Activated CD4-positive, alpha-beta T cell treated with anti-CD3 and anti-CD28 coated beads for 36 hours (primary cell): Measurements from ENCODE around the gene KCNJ12. TPM values are rescaled to one million over a fixed set of nuclear protein-coding genes. Genes with fewer than 3 reads are reported as not detected.
A peak's percentile ranks its signal among the peaks of the same experiment; 100 is the strongest.
"Not testable (repeated sequence)": the region's sequence is repeated elsewhere in the genome, so short reads cannot be mapped to it uniquely, and the experiment has no call there.

ENCODE experiments used
- ATAC-seq: fragments of 200-7000 bp; cut with Tn5 transposase; one replicate; pipeline ENCODE4 v1.10.0; 2021; ENCODE audit warnings: mild to moderate bottlenecking, moderate library complexity
- CTCF ChIA-PET: fragments of 350-600 bp; sonication (Branson Sonifier 250); formaldehyde crosslinking; loops from one replicate; lab custom pipeline; 2021; ENCODE audit warnings: antibody characterized with exemption; lab: Charles Lee
- POLR2A ChIA-PET: fragments of 350-600 bp; sonication (Branson Sonifier 250); formaldehyde crosslinking; loops from one replicate; lab custom pipeline; 2021; ENCODE audit warnings: antibody characterized with exemption, inconsistent platforms; lab: Charles Lee
- DNase-seq: peaks from one replicate; pipeline ENCODE4 v3.0.0-alpha.2; 2020
- H3K27ac Mint-ChIP-seq: one replicate; pipeline ENCODE4 v1.8.0; 2021; ENCODE audit warnings: mixed read lengths
- H3K27me3 Mint-ChIP-seq: one replicate; pipeline ENCODE4 v1.8.0; 2021; ENCODE audit warnings: mixed read lengths
- H3K36me3 Mint-ChIP-seq: one replicate; pipeline ENCODE4 v1.8.0; 2021; ENCODE audit warnings: low read depth, mixed read lengths
- H3K4me1 Mint-ChIP-seq: one replicate; pipeline ENCODE4 v1.8.0; 2021; ENCODE audit warnings: mixed read lengths
- H3K4me3 Mint-ChIP-seq: one replicate; pipeline ENCODE4 v1.8.0; 2021; ENCODE audit warnings: mild to moderate bottlenecking, moderate library complexity, mixed read lengths
- H3K9me3 Mint-ChIP-seq: one replicate; pipeline ENCODE4 v1.8.0; 2021; ENCODE audit warnings: low read depth, mixed read lengths
- intact Hi-C, 2 experiments: fragments of 100-400 bp; cut with DNase I in 1 of 2; cut with micrococcal nuclease in 1 of 2; formaldehyde crosslinking; loops; one replicate each; pipeline versions ENCODE4 v1.14.2 to v1.15.1; 2022 to 2024; cut with DNase I, micrococcal nuclease
- total RNA-seq, 2 experiments: library from RNA; stranded (reverse); gene quantifications; one replicate each; pipeline ENCODE4 v1.2.3, GENCODE V29; 2021

KCNJ12 gene
- total RNA-seq, 2 experiments from 2014 or later: not detected

DNA sequence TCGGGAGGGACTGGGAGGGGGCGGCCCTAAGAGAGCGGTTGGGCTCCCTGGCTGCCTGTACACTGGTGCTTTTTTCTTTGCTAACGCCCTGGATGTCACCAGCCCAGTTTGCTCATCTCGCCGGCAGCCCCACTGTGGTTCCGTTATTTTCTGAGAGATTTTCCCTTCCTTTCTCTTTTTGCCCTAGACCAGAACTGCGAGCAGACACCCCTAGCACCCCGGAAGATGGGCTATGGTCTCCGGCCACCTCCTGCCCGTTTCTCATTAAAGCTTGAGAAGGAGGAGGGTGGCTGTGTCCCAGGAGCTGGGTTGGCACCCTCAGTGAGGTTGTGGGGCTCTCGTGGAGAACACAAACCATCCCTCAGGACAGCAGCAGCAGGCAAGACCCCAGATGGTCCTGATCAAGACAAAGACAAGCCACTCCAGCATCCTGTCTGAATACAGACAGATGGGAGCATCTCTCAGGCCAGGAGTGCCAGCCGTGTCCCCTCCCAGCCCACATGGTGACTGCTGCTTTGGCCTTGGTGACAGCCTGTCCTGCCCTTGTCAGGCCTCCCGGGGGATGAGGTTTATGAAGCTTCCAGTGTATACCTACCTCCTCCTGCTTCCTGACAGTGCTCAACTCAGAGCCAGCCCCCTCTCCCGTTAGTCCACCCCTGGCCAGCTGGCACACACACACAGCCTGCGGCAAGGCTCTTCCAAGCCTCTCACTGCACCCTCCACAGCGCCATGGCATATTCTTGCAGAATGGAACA, 77.2 kb downstream of the KCNJ12 start:
- H3K27ac Mint-ChIP-seq: no peak overlapping the region
- no peaks in the 10 kb centered on the region for H3K36me3 Mint-ChIP-seq
- H3K27me3 Mint-ChIP-seq: peaks cover 16% of the 10 kb centered on the region
- H3K4me1 Mint-ChIP-seq: peaks cover 21% of the 10 kb centered on the region
- DNase-seq (no peak), ATAC-seq (no peak)
- H3K4me3 Mint-ChIP-seq: no peak overlapping the region
- intact Hi-C loops: no loop called here
- POLR2A ChIA-PET: no interaction called here
- CTCF ChIA-PET: interaction anchor here (0.6 to 0.7 kb wide), 2 partner anchors 103 to 537 kb away, joined by 3 to 5 read pairs; no protein-coding TSS in a partner anchor
- no peaks in the 10 kb centered on the region for H3K9me3 Mint-ChIP-seq

DNA sequence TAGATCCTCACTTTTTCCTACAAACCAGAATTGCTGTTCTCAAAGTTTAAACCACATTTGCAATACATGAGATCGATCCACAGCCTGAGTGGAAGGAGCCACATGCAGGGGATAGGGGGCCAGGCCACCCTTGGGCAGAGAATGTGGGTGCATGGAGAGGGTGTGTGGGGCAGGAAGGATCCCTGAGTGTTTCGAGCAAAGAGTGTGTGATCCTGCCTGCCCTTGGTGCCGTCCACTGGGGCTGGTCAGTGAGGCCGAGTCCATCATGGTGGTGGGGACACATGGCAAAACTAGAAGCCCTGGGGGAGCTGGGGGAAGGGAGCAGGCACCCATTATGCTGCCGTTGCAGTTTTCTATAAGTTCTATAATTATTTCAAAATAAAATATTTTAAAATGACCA, 77.8 kb downstream of the KCNJ12 start:
- H3K4me3 Mint-ChIP-seq, POLR2A ChIA-PET, H3K9me3 Mint-ChIP-seq, H3K36me3 Mint-ChIP-seq, DNase-seq, CTCF ChIA-PET, intact Hi-C loops, H3K27ac Mint-ChIP-seq, ATAC-seq: not testable (repeated sequence)
- Mint-ChIP-seq H3K4me1 (peaks cover 21% of the 10 kb centered on the region), H3K27me3 (peaks cover 18% of the 10 kb centered on the region)

- no peak overlapping the region for H3K4me3 Mint-ChIP-seq
- ChIA-PET CTCF (no interaction called here), POLR2A (no interaction called here)
- no peak overlapping the region for H3K27ac Mint-ChIP-seq
- DNase-seq: no peak
- no peaks in the 10 kb centered on the region for H3K9me3 Mint-ChIP-seq
- ATAC-seq: no peak
- no peaks in the 10 kb centered on the region for H3K36me3 Mint-ChIP-seq
- H3K4me1 Mint-ChIP-seq: peaks cover 21% of the 10 kb centered on the region
- intact Hi-C loops: no loop called here
- peaks cover 18% of the 10 kb centered on the region for H3K27me3 Mint-ChIP-seq
These were observed 78.3 kb downstream of the KCNJ12 start for GRCh38 chr17:21454441-21454840.

DNA sequence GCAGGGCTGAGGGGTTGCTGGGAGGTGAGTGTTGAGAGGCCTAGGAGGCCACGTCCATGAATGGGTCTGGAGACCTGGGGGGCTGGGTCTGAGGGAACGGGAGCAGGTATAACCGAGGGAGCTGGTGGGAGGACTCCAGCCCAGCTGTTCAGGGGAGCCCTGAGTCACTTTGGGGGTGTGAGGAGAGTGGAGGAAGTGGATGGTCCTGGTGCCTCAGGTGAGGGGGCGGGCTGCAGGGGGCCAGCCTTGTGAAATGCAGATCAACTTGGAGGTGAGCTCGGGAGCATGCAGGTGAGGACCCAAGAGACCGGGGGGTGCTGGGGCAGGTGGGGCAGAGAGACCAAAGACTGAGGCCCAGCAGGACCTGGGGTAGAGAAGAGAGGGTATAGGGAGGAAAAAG, 79.6 kb downstream of the KCNJ12 start:
- CTCF ChIA-PET: interaction anchor here (1.8 kb wide), 1 partner anchor 57 kb away, joined by 18 read pairs; no protein-coding TSS in a partner anchor
- DNase-seq (no peak), ATAC-seq (no peak)
- H3K27me3 Mint-ChIP-seq: peaks cover 13% of the 10 kb centered on the region
- POLR2A ChIA-PET: no interaction called here
- peaks cover 21% of the 10 kb centered on the region for H3K4me1 Mint-ChIP-seq
- no peaks in the 10 kb centered on the region for H3K9me3 Mint-ChIP-seq
- intact Hi-C loops: loop anchor here in 1 of 2 experiments (2.0 to 5.0 kb wide), 4 partner anchors 133 to 335 kb away; partner anchors contain the start of genes MAP2K3 and TMEM11
- H3K36me3 Mint-ChIP-seq: no peaks in the 10 kb centered on the region
- no peak overlapping the region for H3K4me3 Mint-ChIP-seq
- no peak overlapping the region for H3K27ac Mint-ChIP-seq

GRCh38 chr17:21456449-21456848, 80.3 kb downstream of the KCNJ12 start:
- not testable (repeated sequence) for H3K9me3 Mint-ChIP-seq, H3K27ac Mint-ChIP-seq, H3K4me3 Mint-ChIP-seq, ATAC-seq, H3K36me3 Mint-ChIP-seq, DNase-seq
- intact Hi-C loops: loop anchor here in 1 of 2 experiments (2.0 to 5.0 kb wide), 4 partner anchors 134 to 336 kb away; partner anchors contain the start of genes MAP2K3 and TMEM11
- POLR2A ChIA-PET: interaction anchor here (1.0 kb wide), 1 partner anchor 55 kb away, joined by 3 read pairs; no protein-coding TSS in a partner anchor
- peaks cover 13% of the 10 kb centered on the region for H3K27me3 Mint-ChIP-seq
- H3K4me1 Mint-ChIP-seq: peaks cover 21% of the 10 kb centered on the region
- CTCF ChIA-PET: interaction anchor here (0.9 to 1.8 kb wide), 12 partner anchors 11 to 347 kb away, joined by 3 to 18 read pairs (median 4); no protein-coding TSS in a partner anchor

DNA sequence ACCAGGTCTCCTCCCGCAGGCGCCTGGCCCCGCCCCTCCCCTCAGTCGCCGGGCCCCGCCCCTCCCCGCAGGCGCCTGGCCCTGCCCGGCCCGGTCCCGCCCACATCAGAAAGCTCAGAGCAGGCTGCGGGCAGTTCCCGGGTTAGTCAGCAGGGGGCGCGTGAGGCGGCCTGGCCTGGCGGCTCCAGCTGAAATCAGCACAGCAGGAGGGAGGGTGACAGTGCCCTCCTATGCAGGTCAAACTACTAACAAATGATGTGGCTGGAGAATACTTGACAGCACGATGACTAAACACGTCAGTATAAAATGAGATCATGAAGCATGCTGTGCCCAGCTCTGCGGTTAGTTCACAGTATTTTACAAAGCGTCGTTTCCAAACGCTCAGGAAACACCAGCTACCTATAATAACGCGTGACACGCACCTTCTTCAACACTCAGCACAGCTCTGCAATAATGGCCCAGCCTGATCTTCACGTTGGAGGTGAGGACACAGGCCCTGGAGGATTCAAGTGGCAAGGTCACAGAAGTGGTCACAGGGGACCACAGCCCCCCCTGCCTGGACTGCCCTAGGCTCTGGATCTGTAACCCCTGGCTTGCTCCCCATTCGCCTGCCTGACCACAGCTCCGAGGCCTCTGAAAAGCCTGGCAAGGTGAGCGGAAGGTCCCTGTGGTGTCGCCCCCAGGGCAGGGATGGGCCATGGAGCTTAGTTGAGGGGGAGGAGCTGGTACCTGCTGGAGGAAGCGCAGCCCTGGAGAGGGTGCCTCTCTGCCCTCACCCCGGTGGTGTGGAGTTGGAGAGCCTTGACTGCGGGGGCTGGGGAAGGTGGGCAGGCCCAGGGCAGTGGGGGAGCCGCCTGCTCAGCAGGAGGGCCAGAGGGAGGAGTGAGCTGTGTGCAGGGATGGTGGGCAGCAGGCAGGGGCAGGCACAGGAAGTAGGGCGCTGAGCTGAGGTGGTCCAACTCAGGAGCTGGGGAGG, 81.2 kb downstream of the KCNJ12 start:
- H3K9me3 Mint-ChIP-seq: no peaks in the 10 kb centered on the region

DNA sequence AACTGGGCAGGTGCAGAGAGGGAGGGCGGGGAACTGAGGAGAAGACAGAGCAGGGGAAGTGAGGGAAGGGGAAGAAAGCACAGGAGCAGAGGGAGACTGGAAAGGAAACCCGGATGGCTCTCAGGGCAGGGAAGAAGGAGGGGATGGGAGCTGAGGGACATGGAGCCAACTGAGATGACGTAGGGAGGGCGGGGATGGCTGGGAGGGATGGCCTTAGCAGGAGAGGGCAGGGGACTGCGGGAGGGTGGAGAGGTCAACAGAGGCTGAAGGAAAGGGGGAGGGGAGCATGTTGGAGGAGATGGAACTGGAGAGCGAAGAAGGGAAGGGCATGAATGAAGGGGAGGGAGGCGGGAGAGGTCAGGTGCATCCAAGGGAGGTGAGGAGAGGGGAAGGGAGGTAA, 81.9 kb downstream of the KCNJ12 start:
- ChIA-PET POLR2A (interaction anchor here (1.2 kb wide), 1 partner anchor 55 kb away, joined by 4 read pairs; no protein-coding TSS in a partner anchor), CTCF (interaction anchor here (1.5 to 1.6 kb wide), 3 partner anchors 52 to 178 kb away, joined by 4 to 9 read pairs (median 6); no protein-coding TSS in a partner anchor)
- H3K36me3 Mint-ChIP-seq: no peaks in the 10 kb centered on the region
- H3K4me1 Mint-ChIP-seq: peaks cover 20% of the 10 kb centered on the region
- H3K27me3 Mint-ChIP-seq: peaks cover 12% of the 10 kb centered on the region
- no peak for ATAC-seq
- no peak for DNase-seq
- H3K27ac Mint-ChIP-seq: no peak overlapping the region
- no peak overlapping the region for H3K4me3 Mint-ChIP-seq
- H3K9me3 Mint-ChIP-seq: no peaks in the 10 kb centered on the region
- intact Hi-C loops: loop anchor here in 1 of 2 experiments (5.0 kb wide), 1 partner anchor 246 kb away; the partner anchor contains the start of gene TMEM11

More for the DNA sequence above, 81.2 kb downstream of the KCNJ12 start:
- Mint-ChIP-seq H3K27ac (peak overlapping the region; percentile 67), H3K4me1 (peaks cover 21% of the 10 kb centered on the region), H3K27me3 (peaks cover 15% of the 10 kb centered on the region), H3K36me3 (no peaks in the 10 kb centered on the region), H3K4me3 (no peak overlapping the region)
- peak; percentile 96 for DNase-seq
- peak; percentile 92 for ATAC-seq
- ChIA-PET POLR2A (interaction anchor here (0.8 to 1.2 kb wide), 4 partner anchors 39 to 94 kb away, joined by 3 to 4 read pairs (median 3); no protein-coding TSS in a partner anchor), CTCF (interaction anchor here (0.6 to 1.8 kb wide), 15 partner anchors 12 to 348 kb away, joined by 3 to 18 read pairs (median 4); no protein-coding TSS in a partner anchor)
- intact Hi-C loops: loop anchor here (1.0 to 5.0 kb wide), 8 partner anchors 54 to 414 kb away; partner anchors contain the start of genes MAP2K3 (in 1 of the 2), TMEM11 (in 1 of the 2) and USP22 (in 1 of the 2)

GRCh38 chr17:21459536-21459935, 83.4 kb downstream of the KCNJ12 start:
- Mint-ChIP-seq H3K9me3 (no peaks in the 10 kb centered on the region), H3K27ac (no peak overlapping the region), H3K36me3 (no peaks in the 10 kb centered on the region), H3K4me1 (peaks cover 28% of the 10 kb centered on the region), H3K27me3 (peaks cover 17% of the 10 kb centered on the region), H3K4me3 (no peak overlapping the region)
- intact Hi-C loops: loop anchor here in 1 of 2 experiments (5.0 kb wide), 1 partner anchor 247 kb away; the partner anchor contains the start of gene TMEM11
- no peak for ATAC-seq
- ChIA-PET POLR2A (no interaction called here), CTCF (no interaction called here)
- no peak for DNase-seq

DNA sequence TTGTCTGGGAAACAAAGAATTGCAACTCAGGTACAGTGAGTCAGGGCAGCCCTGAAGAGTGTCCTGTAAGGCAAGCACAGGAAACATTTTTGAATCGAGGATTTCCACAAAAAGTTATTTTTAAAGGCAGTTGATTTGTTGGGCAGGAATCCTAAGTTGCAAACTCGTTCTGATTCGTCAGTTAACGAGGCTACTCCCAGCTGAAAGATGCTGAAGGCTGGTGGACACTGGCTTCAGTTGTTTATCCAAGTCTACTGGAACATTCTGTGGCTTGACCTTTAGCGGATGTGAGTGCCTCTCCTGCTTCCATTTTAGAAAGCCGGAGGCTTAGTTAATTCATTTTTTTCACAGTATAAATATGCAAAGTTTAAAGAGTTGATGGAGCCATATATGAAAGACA, 84.2 kb downstream of the KCNJ12 start:
- ATAC-seq (no peak), DNase-seq (no peak)
- ChIA-PET CTCF (interaction anchor here (1.1 kb wide), 1 partner anchor 51 kb away, joined by 3 read pairs; no protein-coding TSS in a partner anchor), POLR2A (no interaction called here)
- intact Hi-C loops: no loop called here
- Mint-ChIP-seq H3K27me3 (peaks cover 17% of the 10 kb centered on the region), H3K36me3 (no peaks in the 10 kb centered on the region), H3K9me3 (no peaks in the 10 kb centered on the region), H3K27ac (no peak overlapping the region), H3K4me3 (no peak overlapping the region), H3K4me1 (peaks cover 28% of the 10 kb centered on the region)

GRCh38 chr17:21462237-21462636, 86.1 kb downstream of the KCNJ12 start:
- Mint-ChIP-seq H3K4me3 (no peak overlapping the region), H3K9me3 (no peaks in the 10 kb centered on the region), H3K36me3 (no peaks in the 10 kb centered on the region), H3K4me1 (peaks cover 16% of the 10 kb centered on the region), H3K27me3 (peaks cover 15% of the 10 kb centered on the region), H3K27ac (no peak overlapping the region)
- CTCF ChIA-PET: interaction anchor here (1.6 kb wide), 1 partner anchor 50 kb away, joined by 7 read pairs; no protein-coding TSS in a partner anchor
- ATAC-seq: no peak
- POLR2A ChIA-PET: no interaction called here
- intact Hi-C loops: no loop called here
- no peak for DNase-seq
